K562 (cell line): ENCODE measurements around the gene SLC8A1.

Experiments used
- BHLHE40 ChIP-seq: IDR thresholded peaks from 2 replicates; pipeline ENCODE4 v1.6.1; 2011; ENCODE audit warnings: low read length, improper control_type of control experiment
- EGR1 ChIP-seq: fragments of 450-650 bp; conservative IDR thresholded peaks from 2 replicates; pipeline ENCODE4 v1.6.1; 2017; ENCODE audit warnings: mild to moderate bottlenecking
- MYC ChIP-seq, 2 experiments: fragments of 250-450 bp in 1 of 2; sonication (Bioruptor Pico) in 1 of 2; IDR thresholded peaks; 2 replicates each; pipeline versions ENCODE4 v1.5.1 to v1.6.1; 2012 to 2021; ENCODE audit warnings: low read depth in 2 of 2, borderline replicate concordance in 1 of 2, improper control_type of control experiment in 1 of 2, low read length in 1 of 2, mild to moderate bottlenecking in 1 of 2, moderate library complexity in 1 of 2
- SMARCA4 ChIP-seq: fragments of 450-650 bp; IDR thresholded peaks from 2 replicates; pipeline ENCODE4 v1.6.1; 2016
- TAF7 ChIP-seq: fragments of 450-650 bp; IDR thresholded peaks from 2 replicates; pipeline ENCODE4 v1.6.1; 2016; ENCODE audit warnings: missing genetic modification characterization, missing compliant biosample characterization
- TF ChIP-seq, protein P1 (sequence below), 3 experiments: IDR thresholded peaks in 2 of 3; conservative IDR thresholded peaks in 1 of 3; 2 replicates each; pipeline ENCODE4 v1.5.1; 2011 to 2012; ENCODE audit warnings: low read length in 3 of 3, mild to moderate bottlenecking in 3 of 3, control low read depth in 2 of 3, improper control_type of control experiment in 1 of 3, inconsistent platforms in 1 of 3, low read depth in 1 of 3, mixed read lengths in 1 of 3, moderate library complexity in 1 of 3; ENCODE audit not compliant: insufficient read depth in 2 of 3
- TF ChIP-seq, protein P2 (sequence below): IDR thresholded peaks from 2 replicates; pipeline ENCODE4 v1.6.1; 2011; ENCODE audit warnings: borderline replicate concordance, low read depth, mild to moderate bottlenecking, moderate library complexity, low read length; ENCODE audit not compliant: insufficient read depth, poor library complexity, severe bottlenecking

GRCh38 chr2:40487602-40488001, 35.7 kb upstream of the SLC8A1 start:
- TF ChIP-seq TAF7 (tag) (no peak), BHLHE40 (no peak), EGR1 (no peak), SMARCA4 (no peak), MYC (IDR thresholded peaks at IDR 0.05; ENCODE audit: low read depth, low read length) (no peak), MYC (CRISPR knock-in tag; IDR thresholded peaks at IDR 0.05; ENCODE audit: borderline replicate concordance, low read depth) (no peak)
- TF ChIP-seq, protein P1, sequence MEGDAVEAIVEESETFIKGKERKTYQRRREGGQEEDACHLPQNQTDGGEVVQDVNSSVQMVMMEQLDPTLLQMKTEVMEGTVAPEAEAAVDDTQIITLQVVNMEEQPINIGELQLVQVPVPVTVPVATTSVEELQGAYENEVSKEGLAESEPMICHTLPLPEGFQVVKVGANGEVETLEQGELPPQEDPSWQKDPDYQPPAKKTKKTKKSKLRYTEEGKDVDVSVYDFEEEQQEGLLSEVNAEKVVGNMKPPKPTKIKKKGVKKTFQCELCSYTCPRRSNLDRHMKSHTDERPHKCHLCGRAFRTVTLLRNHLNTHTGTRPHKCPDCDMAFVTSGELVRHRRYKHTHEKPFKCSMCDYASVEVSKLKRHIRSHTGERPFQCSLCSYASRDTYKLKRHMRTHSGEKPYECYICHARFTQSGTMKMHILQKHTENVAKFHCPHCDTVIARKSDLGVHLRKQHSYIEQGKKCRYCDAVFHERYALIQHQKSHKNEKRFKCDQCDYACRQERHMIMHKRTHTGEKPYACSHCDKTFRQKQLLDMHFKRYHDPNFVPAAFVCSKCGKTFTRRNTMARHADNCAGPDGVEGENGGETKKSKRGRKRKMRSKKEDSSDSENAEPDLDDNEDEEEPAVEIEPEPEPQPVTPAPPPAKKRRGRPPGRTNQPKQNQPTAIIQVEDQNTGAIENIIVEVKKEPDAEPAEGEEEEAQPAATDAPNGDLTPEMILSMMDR (IDR thresholded peaks at IDR 0.05 in 2 of 3, conservative IDR thresholded peaks at IDR 0.05 in 1 of 3; ENCODE audit: insufficient read depth in 2 of 3, low read depth in 1 of 3, low read length in 3 of 3): no peak
- TF ChIP-seq, protein P2, sequence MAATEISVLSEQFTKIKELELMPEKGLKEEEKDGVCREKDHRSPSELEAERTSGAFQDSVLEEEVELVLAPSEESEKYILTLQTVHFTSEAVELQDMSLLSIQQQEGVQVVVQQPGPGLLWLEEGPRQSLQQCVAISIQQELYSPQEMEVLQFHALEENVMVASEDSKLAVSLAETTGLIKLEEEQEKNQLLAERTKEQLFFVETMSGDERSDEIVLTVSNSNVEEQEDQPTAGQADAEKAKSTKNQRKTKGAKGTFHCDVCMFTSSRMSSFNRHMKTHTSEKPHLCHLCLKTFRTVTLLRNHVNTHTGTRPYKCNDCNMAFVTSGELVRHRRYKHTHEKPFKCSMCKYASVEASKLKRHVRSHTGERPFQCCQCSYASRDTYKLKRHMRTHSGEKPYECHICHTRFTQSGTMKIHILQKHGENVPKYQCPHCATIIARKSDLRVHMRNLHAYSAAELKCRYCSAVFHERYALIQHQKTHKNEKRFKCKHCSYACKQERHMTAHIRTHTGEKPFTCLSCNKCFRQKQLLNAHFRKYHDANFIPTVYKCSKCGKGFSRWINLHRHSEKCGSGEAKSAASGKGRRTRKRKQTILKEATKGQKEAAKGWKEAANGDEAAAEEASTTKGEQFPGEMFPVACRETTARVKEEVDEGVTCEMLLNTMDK: no peak
